NCI-H510A (cell line): ENCODE results near the gene IL17RE.
"Not testable (repeated sequence)": the region's sequence is repeated elsewhere in the genome, so short reads cannot be mapped to it uniquely, and the experiment has no call there.

Experiments used
- DNase-seq: peaks from one replicate; lab custom pipeline; 2025; lab: John Stamatoyannopoulos, UW

The IL17RE gene

GRCh38 chr3:9934235-9934621, 31.6 kb downstream of the IL17RE start:
- no peak for DNase-seq

DNA sequence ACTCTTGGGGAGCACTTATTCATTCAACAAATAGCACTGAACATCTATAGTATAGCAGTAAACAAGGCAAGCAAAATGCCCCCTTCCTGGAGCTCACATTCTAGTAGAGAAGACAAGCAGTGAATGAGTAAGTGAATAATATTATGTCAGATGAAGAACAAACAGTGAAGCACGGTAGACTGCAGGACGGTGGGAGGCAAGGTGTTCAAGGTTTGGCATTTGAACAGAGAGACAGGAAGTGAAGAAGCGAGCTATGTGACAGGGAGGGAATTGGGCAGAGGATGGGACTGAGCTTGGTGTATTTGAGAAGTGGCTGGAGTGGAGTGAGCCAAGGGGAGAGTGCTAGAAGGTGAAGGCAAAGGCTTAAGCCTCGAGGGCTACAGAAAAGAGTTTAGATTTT, 32.3 kb downstream of the IL17RE start:
- DNase-seq = no peak

GRCh38 chr3:9935966-9936510, 33.4 kb downstream of the IL17RE start:
- no peak for DNase-seq

GRCh38 chr3:9937486-9938238, 35.0 kb downstream of the IL17RE start:
- DNase-seq = no peak

- DNase-seq = no peak
These were observed 36.3 kb downstream of the IL17RE start for GRCh38 chr3:9938966-9939365.

DNA sequence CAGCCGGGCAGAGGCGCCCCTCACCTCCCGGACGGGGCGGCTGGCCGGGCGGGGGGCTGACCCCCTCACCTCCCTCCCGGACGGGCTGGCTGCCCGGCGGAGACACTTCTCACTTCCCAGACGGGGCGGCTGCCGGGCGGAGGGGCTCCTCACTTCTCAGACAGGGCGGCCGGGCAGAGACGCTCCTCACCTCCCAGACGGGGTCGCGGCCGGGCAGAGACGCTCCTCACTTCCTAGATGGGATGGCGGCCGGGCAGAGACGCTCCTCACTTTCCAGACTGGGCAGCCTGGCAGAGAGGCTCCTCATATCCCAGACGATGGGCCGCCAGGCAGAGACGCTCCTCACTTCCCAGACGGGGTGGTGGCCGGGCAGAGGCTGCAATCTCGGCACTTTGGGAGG, 37.3 kb downstream of the IL17RE start:
- not testable (repeated sequence) for DNase-seq

DNA sequence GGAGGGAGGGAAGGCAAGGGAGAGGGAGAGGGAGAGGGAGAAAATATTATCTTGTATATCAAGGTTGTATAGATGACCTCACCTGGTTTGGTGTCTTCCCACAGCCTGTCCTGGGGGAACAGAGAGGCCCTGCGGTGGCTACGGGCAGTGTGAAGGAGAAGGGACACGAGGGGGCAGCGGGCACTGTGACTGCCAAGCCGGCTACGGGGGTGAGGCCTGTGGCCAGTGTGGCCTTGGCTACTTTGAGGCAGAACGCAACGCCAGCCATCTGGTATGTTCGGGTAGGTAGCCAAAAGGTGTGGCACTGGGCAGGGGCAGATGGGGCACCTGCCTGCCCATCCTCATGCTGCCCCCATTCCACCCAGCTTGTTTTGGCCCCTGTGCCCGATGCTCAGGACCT, 38.1 kb downstream of the IL17RE start:
- DNase-seq = no peak

DNA sequence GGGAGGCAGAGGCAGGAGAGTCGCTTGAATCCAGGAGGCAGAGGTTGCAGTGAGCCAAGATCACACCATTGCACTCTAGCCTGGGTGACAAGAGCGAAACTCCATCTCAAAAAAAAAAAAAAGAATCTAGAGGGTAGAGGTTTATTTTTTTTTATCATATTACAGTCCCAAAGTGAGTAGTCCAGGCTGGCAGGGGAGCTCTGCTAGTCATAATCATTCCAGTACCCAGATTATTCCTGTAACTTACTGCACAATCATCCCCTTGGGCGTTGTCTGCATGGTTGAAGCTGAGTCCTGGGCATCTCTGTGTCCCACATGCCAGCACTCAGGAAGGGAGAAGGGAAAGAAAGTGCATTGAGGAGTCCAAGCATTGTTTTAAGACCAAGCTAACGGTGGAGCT, 39.5 kb downstream of the IL17RE start:
- DNase-seq = no peak

DNA sequence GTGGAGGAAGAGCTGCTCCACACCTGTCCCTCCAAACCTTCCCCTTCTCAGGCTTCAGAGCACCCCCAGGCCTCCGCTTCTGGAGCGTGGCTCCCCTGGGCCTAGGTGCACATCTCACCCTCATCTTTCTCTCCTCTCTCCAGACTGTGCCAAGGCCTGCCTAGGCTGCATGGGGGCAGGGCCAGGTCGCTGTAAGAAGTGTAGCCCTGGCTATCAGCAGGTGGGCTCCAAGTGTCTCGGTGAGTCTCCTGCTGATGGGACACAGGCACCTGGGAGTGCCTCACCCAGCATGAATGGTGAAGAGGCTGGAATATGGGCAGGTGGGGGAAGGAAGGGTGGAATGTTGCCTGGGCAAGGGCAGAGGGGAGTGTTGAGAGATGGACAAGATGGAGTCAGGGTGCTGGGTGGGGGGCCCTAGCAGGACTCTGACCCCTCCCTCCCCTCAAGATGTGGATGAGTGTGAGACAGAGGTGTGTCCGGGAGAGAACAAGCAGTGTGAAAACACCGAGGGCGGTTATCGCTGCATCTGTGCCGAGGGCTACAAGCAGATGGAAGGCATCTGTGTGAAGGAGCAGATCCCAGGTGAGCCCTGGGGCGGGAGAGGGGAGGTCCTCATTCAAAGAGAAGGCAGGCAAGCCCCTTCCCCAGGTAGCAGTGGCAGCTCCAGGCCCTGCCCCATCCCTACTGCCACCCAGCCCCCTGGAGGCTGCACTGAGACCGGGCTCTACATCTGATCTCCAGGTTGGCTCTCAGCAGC, 40.5 kb downstream of the IL17RE start:
- no peak for DNase-seq

DNA sequence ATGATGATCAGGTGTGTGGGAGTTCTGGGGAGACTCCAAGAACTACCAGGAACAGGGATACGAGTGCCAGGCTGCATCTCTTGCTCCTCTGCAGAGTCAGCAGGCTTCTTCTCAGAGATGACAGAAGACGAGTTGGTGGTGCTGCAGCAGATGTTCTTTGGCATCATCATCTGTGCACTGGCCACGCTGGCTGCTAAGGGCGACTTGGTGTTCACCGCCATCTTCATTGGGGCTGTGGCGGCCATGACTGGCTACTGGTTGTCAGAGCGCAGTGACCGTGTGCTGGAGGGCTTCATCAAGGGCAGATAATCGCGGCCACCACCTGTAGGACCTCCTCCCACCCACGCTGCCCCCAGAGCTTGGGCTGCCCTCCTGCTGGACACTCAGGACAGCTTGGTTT, 41.6 kb downstream of the IL17RE start:
- DNase-seq = no peak

- DNase-seq = no peak
These were observed 42.7 kb downstream of the IL17RE start for GRCh38 chr3:9945358-9945757.

GRCh38 chr3:9946112-9947024, 43.7 kb downstream of the IL17RE start:
- DNase-seq = no peak

DNA sequence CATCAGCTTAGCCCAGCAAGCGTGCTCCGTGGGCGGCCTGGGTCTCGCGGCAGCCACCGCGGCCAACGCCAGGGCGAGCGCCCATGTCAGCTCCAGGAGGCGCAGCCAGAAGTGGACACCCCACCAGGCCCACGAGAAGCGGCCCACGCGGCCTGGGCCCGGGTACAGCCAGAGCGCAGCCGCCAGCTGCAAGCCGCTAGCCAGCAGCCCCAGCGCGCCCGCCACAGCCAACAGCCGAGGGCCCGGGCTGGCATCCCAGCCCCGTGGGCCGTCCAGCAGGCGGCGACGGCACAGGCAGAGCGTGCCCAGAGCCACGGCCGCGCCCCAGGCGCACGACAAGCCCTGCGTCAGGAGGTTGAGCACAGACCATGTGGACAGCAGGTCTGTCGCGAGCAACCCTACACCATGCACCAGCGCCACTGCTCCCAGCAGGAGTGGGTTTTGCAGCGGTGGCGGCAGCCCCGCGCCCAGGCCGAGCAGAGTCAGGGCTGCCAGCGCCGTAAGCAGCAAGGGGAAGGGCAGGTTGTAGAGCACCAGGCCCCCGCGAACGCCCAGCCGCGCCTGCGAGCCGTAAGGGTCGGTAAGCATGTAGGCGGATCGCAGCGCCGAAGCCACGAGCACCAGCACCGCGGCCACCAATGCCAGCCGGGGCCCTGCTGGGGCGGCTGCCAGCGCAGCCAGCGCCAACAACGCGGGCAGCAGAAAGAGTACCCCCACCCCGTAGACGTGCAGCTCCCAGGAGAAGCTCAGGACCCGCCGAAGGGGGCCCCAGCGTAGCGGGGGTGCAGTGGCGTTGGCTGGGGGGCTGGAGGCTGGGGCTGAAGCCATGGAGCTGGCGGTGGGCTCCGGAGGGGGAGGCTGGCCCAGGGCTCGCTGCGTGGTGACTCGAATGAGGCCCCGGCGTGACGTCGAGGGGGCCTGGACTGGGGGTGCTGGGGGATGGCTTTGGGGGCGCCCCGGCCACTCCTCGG, 44.7 kb downstream of the IL17RE start:
- DNase-seq = no peak

- DNase-seq = no peak
These were observed 45.9 kb downstream of the IL17RE start for GRCh38 chr3:9948586-9948985.

GRCh38 chr3:9949115-9949514, 46.5 kb downstream of the IL17RE start:
- DNase-seq = no peak

DNA sequence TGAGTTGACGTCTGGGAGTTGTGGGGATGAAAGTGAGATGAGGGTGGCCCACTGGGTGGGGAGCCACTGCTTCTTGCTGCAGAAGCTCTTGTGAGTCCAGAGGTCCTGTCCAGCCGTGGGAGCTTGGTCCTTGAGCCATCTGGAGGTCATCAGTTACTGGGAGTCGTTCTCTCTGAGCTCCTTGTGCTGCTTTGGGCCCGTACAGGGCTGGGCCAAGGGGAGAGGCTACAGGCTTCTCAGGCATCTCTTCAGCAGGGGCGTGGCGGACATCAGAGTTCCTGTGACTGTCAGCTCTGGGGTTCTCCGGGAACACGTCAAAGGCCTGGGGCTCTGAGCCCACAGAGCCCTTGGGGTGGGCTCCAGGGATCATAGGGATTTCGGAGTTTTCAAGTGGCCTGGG, 47.0 kb downstream of the IL17RE start:
- DNase-seq = no peak

DNA sequence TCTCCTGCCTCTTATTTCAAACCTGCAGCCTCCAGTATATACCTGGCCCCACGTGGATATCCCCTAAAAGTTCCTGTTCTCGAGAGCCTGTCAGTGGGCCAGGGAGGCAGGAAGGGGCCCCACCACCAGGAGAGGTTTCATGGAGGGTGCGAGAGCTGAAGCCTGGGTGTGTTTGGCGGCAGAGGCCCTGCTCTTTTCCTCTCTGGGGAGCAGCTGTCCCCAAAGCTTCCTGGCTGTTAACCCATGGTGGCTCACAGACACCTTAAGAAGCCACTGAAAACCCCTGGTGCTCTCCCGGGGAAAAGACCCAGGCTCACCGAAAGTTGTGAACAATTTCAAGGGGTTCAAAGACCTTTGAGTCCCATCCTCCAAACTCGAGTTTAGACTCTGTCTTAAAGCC, 48.5 kb downstream of the IL17RE start:
- DNase-seq = no peak

DNA sequence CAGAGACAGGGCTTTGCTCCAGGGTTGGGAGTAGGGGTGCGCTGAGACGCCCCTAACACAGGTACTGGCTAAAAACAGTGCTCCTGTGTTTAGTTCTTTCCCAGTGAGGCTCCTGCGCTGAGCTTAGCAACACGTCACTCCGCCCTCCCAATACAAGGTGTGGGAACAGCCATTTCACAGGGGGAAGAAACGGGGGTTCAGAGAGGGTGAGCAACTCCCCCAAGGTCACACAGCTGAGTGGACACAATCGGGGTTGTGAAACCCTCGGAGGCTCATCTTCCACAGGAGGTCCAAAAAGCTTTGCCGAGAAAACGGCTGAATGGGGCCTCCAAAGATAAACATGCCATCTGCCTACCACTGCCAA, 48.9 kb downstream of the IL17RE start:
- DNase-seq = no peak

- DNase-seq = no peak
These were observed 49.5 kb downstream of the IL17RE start, which contains the start of gene PRRT3 for GRCh38 chr3:9951962-9952805. Gene PRRT3 (minus strand): TSS chr3:9952408. CDS start chr3:9950115, 2,293 bp downstream.

DNA sequence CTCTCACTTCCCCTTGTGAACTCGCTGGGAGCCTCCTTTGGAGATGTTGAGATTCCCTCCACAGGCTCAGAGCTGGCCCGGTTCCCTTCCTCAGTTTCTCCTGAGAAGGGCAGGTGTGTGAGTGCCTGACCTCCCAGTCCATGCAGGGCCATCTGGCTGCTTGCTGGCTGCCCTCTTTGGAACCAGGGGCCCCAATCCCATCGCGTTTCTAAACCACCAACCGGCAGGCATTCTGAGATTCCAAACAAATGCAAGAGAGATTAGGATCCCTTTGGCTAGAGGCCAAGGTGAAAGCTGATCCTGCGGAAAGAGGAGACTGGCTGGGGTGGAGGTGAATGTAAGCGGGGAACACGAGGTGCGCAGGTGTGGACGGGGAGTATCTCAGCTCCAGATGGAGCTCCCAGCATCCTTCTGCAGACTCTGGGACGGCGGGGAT, 52.4 kb downstream of the IL17RE start:
- DNase-seq = peak; percentile 61
